Measurements from ENCODE around the gene PNLIP.

DNA sequence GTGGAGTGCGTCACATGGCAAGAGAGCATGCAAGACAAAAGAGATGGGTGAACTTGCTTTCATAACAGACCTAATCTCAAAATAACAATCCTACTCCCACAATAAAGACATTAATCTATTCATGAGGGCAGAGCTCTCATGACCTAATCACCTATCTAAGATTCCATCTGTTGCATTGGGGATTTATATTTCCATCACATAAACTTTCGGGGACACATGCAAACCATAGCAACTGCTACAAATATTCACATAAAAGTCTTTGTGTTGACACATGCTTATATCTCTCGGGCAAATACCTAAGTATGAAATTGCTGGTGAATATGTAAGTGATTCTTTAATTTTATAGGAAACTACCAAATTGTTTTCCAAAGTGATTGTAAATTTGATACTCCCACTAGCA lies 29.1 kb downstream of the PNLIP start:
- TF ChIP-seq CTCF (IDR thresholded peaks at IDR 0.05; ENCODE audit: insufficient read depth, low read length, poor library complexity, severe bottlenecking) (no peak), EZH2phosphoT487 (conservative IDR thresholded peaks at IDR 0.05; ENCODE audit: low read length) (no peak)

All from SU-DHL-6 (cell line).